ENCODE measurements around the gene C13orf42. TPM values are rescaled to one million over a fixed set of nuclear protein-coding genes. Genes with fewer than 3 reads are reported as not detected.

C13orf42 gene
- total RNA-seq, result not detected

DNA sequence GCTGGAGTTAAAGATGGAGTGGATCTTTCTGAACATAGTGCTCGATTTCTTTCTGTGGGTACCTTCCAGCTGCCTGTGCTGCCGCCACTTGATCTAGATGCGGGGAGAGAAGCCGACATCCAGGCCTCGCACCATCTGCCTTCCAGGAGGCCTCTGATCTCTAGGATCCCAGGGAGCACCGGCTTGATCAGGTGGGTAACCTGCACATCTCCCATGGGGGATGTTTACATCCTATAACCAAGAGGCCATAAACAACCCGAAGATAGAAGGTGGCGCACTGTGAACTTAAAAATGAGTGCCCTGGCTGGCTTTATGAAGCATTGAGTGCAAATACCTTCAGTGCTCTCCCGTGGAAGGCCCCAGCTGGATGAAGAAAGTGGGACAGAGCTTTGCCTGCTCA is at the start of gene C13orf42:
Gene C13orf42 (minus strand): TSS at position 101 of the 400 bp plus-strand sequence. CDS start 65 bp downstream, at position 36.
- Histone ChIP-seq H3K36me3 (no peaks in the 10 kb centered on the region), H3K27me3 (no peaks in the 10 kb centered on the region), H3K4me1 (no peaks in the 10 kb centered on the region), H3K27ac (no peak within 1 kb of the TSS), H3K4me3 (no peak within 1 kb of the TSS), H3K9me3 (no peaks in the 10 kb centered on the region)
- DNase-seq (ENCODE audit: low spot score in 2 of 2), result no peak
- no peak for TF ChIP-seq CTCF (IDR thresholded peaks at IDR 0.05)
- no peak for TF ChIP-seq POLR2A (IDR thresholded peaks at IDR 0.05)
- no peak for TF ChIP-seq POLR2AphosphoS5 (IDR thresholded peaks at IDR 0.05)
- intact Hi-C loops (cut with DNase I; ENCODE audit: low total_unique reads), result no loop called here

GRCh38 chr13:51158880-51159518 is 47.9 kb upstream of the C13orf42 start:
- H3K9me3 ChIP-seq, result no peaks in the 10 kb centered on the region
- no peak for TF ChIP-seq POLR2A (IDR thresholded peaks at IDR 0.05)
- no peak for TF ChIP-seq POLR2AphosphoS5 (IDR thresholded peaks at IDR 0.05)
- TF ChIP-seq CTCF (IDR thresholded peaks at IDR 0.05), result no peak
- intact Hi-C loops (cut with DNase I; ENCODE audit: low total_unique reads), result no loop called here
- no peaks in the 10 kb centered on the region for H3K4me1 ChIP-seq
- DNase-seq (ENCODE audit: low spot score in 2 of 2), result no peak
- no peak overlapping the region for H3K4me3 ChIP-seq
- no peaks in the 10 kb centered on the region for H3K27me3 ChIP-seq
- no peaks in the 10 kb centered on the region for H3K36me3 ChIP-seq
- no peak overlapping the region for H3K27ac ChIP-seq

- H3K4me3 ChIP-seq, result no peak overlapping the region
- H3K27me3 ChIP-seq, result no peaks in the 10 kb centered on the region
- H3K4me1 ChIP-seq, result no peaks in the 10 kb centered on the region
- H3K9me3 ChIP-seq, result no peaks in the 10 kb centered on the region
- no peak overlapping the region for H3K27ac ChIP-seq
- TF ChIP-seq POLR2AphosphoS5 (IDR thresholded peaks at IDR 0.05), result no peak
- no peak for DNase-seq (ENCODE audit: low spot score in 2 of 2)
- intact Hi-C loops (cut with DNase I; ENCODE audit: low total_unique reads), result no loop called here
- H3K36me3 ChIP-seq, result no peaks in the 10 kb centered on the region
Observed at GRCh38 chr13:51158365-51158764, 47.3 kb upstream of the C13orf42 start.

- Histone ChIP-seq H3K4me1 (no peaks in the 10 kb centered on the region), H3K36me3 (no peaks in the 10 kb centered on the region), H3K27ac (no peak overlapping the region), H3K27me3 (no peaks in the 10 kb centered on the region), H3K4me3 (no peak overlapping the region), H3K9me3 (no peaks in the 10 kb centered on the region)
- intact Hi-C loops (cut with DNase I; ENCODE audit: low total_unique reads), result no loop called here
- no peak for DNase-seq (ENCODE audit: low spot score in 2 of 2)
- TF ChIP-seq POLR2AphosphoS5 (IDR thresholded peaks at IDR 0.05) (no peak), POLR2A (IDR thresholded peaks at IDR 0.05) (no peak), CTCF (IDR thresholded peaks at IDR 0.05) (no peak)
Observed at GRCh38 chr13:51156648-51157047, 45.6 kb upstream of the C13orf42 start.

GRCh38 chr13:51155776-51156515 is 44.9 kb upstream of the C13orf42 start:
- DNase-seq (ENCODE audit: low spot score in 2 of 2), result no peak
- H3K27me3 ChIP-seq, result no peaks in the 10 kb centered on the region
- no peak overlapping the region for H3K27ac ChIP-seq
- intact Hi-C loops (cut with DNase I; ENCODE audit: low total_unique reads), result no loop called here
- H3K4me1 ChIP-seq, result no peaks in the 10 kb centered on the region
- H3K9me3 ChIP-seq, result no peaks in the 10 kb centered on the region
- no peaks in the 10 kb centered on the region for H3K36me3 ChIP-seq
- no peak overlapping the region for H3K4me3 ChIP-seq
- TF ChIP-seq CTCF (IDR thresholded peaks at IDR 0.05) (no peak), POLR2A (IDR thresholded peaks at IDR 0.05) (no peak), POLR2AphosphoS5 (IDR thresholded peaks at IDR 0.05) (no peak)
